OCI-LY3 (cell line): ENCODE results near the gene MTCL1.

Experiments
- CTCF ChIP-seq: fragments of 200-600, 300-600 bp; sonication (generic); IDR thresholded peaks from 2 replicates; pipeline ENCODE4 v1.5.1; 2014; ENCODE audit warnings: antibody characterized with exemption, low read length, low read depth
- EZH2phosphoT487 ChIP-seq: fragments of 200-600 bp; shearing (Covaris generic); IDR thresholded peaks from 2 replicates; pipeline ENCODE4 v1.6.1; 2018; ENCODE audit warnings: antibody characterized with exemption, mixed run types, low read depth

GRCh38 chr18:8778386-8778785, 73.0 kb downstream of the MTCL1 start:
- TF ChIP-seq CTCF (no peak), EZH2phosphoT487 (no peak)
